ENCODE measurements around the gene GANAB.
"Not testable (repeated sequence)": the region's sequence is repeated elsewhere in the genome, so short reads cannot be mapped to it uniquely, and the experiment has no call there.

Gene GANAB

DNA sequence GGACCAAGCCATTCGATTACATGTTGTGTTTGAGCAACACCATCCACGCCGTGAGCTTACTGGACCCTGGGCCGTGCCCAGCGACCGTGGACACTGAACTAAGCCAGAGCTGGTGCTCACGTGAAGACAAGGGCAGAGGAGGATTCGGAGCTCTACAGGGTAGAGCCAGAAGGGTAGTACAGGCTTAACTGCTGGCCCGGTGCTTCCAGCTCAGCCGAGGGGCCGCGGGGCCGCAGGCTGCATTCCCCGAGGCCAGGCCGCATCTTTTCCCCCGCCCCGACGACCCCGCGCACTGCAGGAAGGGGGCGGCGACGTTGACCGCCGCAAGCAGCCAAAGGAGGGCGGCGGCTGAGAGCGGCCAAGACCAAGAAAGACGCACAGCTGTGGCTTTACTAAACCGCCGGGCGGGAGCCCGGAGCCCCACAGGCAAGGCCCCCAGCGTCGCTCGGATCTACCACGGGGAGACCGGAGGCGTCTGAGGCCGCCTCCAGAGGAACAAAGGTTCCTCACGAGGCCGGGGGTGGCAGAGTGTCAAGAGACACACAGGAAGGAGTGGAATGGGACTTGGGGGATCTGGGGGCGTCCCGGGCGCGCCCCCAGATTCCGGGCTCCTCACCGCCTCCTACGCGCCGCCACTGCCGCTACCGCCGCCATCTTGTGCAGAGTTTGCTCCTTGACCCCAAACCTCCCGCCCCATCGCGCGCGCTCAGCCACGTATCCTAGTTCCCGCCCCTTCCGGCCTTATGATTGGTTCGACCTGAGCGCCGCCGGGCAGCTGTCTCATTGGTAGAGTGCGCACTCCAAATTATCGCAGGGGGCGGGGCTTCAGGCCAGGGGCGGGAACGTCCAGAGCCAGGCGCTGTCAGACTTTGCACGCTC is at the start of gene GANAB:
GANAB (minus strand) TSS at position 668 of the 879 bp plus-strand sequence; CDS start at position 654, 14 bp downstream.
- DNase-seq = peak; percentile 99

DNA sequence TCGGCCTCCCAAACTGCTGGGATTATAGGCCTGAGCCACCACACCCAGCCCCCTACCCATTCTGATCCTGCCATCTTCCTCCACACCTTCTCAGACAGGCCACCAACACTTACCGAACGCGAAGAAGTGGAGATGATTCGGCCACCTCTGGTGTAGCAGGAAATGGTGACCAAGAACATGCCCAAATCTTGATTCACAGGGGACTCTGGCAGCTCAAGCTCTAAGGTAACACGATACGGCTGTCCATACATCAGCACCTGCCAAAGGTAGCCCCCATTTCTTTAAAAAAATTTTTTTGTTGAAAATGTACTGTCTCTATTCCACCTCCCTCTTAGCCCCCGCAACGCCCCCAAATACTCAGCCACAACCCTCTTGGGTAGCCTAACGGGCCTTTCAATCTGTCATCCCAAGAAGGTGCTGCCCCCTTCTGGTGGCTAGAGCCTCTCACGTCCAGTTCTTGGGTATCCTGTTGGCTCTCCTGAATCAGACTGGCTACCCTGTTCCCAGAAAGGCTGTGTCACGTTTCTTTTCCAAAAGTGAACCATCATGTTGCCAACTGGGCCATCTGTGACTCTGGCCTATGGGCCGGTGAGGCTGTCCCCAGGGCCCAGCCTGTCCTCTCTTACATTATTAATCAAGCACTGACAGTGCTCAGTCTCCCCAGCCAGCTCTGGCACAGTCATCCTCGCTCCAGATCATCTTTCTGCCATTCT is 48.2 kb upstream of the GANAB start:
- DNase-seq = peak; percentile 73

- DNase-seq = not testable (repeated sequence)
Observed at GRCh38 chr11:62693624-62694023, 47.2 kb upstream of the GANAB start.

- DNase-seq = no peak
Observed at GRCh38 chr11:62689421-62690183, 43.2 kb upstream of the GANAB start, which contains the start of gene LRRN4CL. LRRN4CL (minus strand) TSS chr11:62689530; CDS start chr11:62688508, 1,022 bp downstream.

- DNase-seq = no peak
Observed at GRCh38 chr11:62688491-62688890, 42.1 kb upstream of the GANAB start.

DNA sequence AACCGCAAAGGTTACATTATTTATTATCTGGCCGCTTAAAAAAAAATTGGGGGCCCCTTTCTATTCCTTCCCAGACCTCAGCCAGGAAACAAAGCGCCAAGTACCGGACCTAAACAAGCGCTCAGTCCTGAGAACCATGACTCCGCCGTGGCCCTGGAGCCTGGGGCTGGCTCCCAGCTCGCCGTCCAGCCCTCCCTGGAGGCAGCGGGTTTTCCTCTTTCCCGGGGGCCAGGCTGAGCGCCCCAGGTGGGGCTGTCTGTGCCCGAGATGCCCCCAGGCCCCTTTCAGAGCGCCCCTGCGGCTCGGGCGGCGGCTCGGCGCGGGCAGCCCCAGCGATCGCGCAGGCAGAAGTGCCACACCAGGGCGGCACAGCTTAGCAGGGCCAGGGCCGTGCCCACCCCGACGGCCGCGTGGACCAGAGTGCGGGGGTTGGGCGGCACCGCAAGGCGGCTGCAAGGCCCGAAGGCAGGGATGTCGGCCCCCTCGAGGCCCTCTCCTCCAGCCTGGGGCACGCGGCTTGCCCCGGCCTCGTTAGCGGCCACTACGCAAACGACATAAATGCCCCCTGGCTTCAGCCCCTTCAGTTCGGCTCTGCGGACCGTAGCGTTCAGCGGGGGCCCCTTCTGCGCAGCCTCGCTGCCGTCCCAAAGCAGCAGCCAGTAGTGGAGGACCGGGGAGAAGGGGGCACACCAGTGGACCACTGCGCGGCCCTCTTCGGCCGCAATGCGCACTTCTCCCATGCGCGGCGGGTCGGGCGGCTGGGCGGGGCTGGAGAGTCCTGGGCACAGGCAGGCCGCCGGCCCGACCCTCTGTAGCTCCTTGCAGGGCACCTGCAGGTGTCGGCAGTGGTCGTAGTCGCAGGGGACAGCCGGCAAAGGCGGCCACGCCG is 41.3 kb upstream of the GANAB start:
- DNase-seq = no peak

DNA sequence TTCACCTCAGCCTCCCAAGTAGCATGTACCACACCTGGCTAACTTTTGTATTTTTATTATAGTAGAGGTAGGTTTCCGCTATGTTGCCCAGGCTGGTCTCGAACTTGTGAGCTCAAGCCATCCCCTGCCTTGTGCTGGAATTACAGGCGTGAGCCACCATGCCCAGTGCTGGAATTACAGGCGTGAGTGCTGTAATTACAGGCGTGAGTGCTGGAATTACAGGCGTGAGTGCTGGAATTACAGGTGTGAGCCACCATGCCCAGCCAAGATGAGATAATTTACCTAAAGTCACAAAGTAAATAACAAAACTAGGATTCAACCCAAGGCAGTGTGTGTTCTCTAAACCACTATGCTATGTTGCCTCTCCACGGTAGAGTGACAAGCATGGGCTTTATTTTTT is 36.1 kb upstream of the GANAB start:
- DNase-seq = no peak

- DNase-seq = peak; percentile 57
Observed at GRCh38 chr11:62680825-62681240, 34.4 kb upstream of the GANAB start.

GRCh38 chr11:62678770-62679696 is 32.6 kb upstream of the GANAB start, which contains the start of gene UBXN1:
UBXN1 (minus strand) TSS chr11:62679073; CDS start chr11:62678923, 150 bp downstream.
- DNase-seq = peak; percentile 96

- DNase-seq = no peak
Observed at GRCh38 chr11:62678433-62678769, 32.0 kb upstream of the GANAB start.

- no peak for DNase-seq
Observed at GRCh38 chr11:62677714-62678113, 31.3 kb upstream of the GANAB start.

DNA sequence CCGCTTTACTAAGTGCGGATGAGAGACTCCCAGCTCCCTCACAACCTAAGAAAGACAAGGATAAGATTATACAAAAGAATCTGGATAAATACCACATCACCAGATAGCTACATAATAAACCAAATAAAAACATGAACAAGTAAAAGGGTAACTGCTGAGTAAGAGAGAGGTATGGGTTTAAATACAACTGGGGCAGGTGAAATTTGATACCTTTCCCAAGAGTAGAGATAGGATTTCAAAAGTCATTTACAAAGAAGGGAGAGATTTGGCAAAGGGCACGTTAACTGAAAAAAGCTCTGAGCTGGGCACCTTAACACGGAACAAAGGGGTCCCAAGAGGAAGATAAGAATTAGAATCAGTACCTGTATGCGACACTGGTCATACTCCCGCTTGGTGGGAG is 30.7 kb upstream of the GANAB start:
- no peak for DNase-seq

GRCh38 chr11:62676698-62677097 is 30.3 kb upstream of the GANAB start:
- DNase-seq = no peak

DNA sequence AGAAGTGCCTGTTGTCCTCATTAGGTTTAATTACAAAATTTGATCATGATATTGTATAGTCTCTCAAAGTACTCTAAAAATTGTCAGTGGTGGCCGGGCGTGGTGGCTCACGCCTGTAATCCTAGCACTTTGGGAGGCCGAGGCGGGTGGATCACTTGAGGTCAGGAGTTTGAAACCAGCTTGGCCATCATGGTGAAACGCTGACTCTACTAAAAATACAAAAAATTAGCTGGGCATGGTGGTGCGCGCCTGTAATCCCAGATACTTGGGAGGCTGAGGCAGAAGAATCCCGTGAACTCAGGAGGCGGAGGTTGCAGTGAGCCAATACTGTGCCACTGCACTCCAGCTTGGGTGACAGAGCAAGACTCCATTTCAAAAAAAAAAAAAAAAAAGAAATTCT is 29.0 kb upstream of the GANAB start:
- not testable (repeated sequence) for DNase-seq

- no peak for DNase-seq
Observed at GRCh38 chr11:62673196-62673525, 26.7 kb upstream of the GANAB start.

- peak; percentile 84 for DNase-seq
Observed at GRCh38 chr11:62671608-62672389, 25.4 kb upstream of the GANAB start, which contains the start of the genes LBHD1 and UQCC3. LBHD1 (minus strand) TSS chr11:62672267; CDS start chr11:62670031, 2,236 bp downstream. UQCC3 (plus strand) TSS chr11:62671673; CDS start chr11:62671746, 73 bp downstream.

DNA sequence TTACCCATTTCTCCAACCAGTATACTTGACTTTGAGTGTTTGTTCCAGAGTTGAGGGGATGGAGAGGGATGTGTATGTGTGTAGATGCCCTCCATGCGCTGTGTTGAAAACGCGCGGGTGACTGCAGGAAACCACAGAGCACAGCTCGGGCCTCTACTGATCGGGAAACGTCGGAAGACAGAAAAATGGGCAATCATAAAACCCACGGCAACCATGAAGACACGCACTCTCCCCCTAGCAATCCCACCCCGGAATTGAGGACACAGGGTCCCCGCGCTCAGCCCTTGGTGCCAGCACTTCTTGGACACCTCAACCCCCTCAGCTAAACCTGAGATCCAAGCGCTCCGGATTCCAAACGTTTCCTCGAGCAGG is 24.8 kb upstream of the GANAB start:
- DNase-seq = no peak

- DNase-seq = no peak
Observed at GRCh38 chr11:62669420-62670161, 23.2 kb upstream of the GANAB start.

GRCh38 chr11:62667460-62667859 is 21.0 kb upstream of the GANAB start:
- DNase-seq = no peak
